Measurements from ENCODE around the gene PLEKHN1. TPM values are rescaled to one million over a fixed set of nuclear protein-coding genes. Genes with fewer than 3 reads are reported as not detected.

Gene PLEKHN1
- 1.1 and 1.9 TPM in 2 replicates for total RNA-seq
- long read RNA-seq, result 0 reads

GRCh38 chr1:966135-966703 is at the start of gene PLEKHN1:
Gene PLEKHN1, plus strand, starts transcription at chr1:966482. Its CDS starts 50 bp downstream, at chr1:966532.
- H3K4me1 Mint-ChIP-seq (ENCODE audit: low read depth), result no peaks in the 10 kb centered on the region
- DNase-seq (ENCODE audit: low spot score, unreplicated experiment), result no peak
- no peak within 1 kb of the TSS for H3K27ac Mint-ChIP-seq
- no peak for TF ChIP-seq CTCF (IDR thresholded peaks at IDR 0.05; ENCODE audit: unreplicated experiment)
- H3K36me3 Mint-ChIP-seq (ENCODE audit: insufficient read depth), result peaks cover 1% of the 10 kb centered on the region
- H3K27me3 Mint-ChIP-seq, result peaks cover 25% of the 10 kb centered on the region
- H3K4me3 Mint-ChIP-seq (ENCODE audit: low read depth), result peak within 1 kb of the TSS; percentile 60
- H3K9me3 Mint-ChIP-seq (ENCODE audit: low read depth), result no peaks in the 10 kb centered on the region

GRCh38 chr1:917076-917459 is 49.2 kb upstream of the PLEKHN1 start:
- no peak for TF ChIP-seq CTCF (IDR thresholded peaks at IDR 0.05; ENCODE audit: unreplicated experiment)
- peaks cover 57% of the 10 kb centered on the region for H3K27me3 Mint-ChIP-seq
- DNase-seq (ENCODE audit: low spot score, unreplicated experiment), result no peak
- no peak overlapping the region for H3K4me3 Mint-ChIP-seq (ENCODE audit: low read depth)
- peaks cover 3% of the 10 kb centered on the region for H3K36me3 Mint-ChIP-seq (ENCODE audit: insufficient read depth)
- no peaks in the 10 kb centered on the region for H3K9me3 Mint-ChIP-seq (ENCODE audit: low read depth)
- no peak overlapping the region for H3K27ac Mint-ChIP-seq
- H3K4me1 Mint-ChIP-seq (ENCODE audit: low read depth), result peaks cover 33% of the 10 kb centered on the region

- TF ChIP-seq CTCF (IDR thresholded peaks at IDR 0.05; ENCODE audit: unreplicated experiment), result no peak
- Mint-ChIP-seq H3K27ac (no peak overlapping the region), H3K9me3 (ENCODE audit: low read depth) (no peaks in the 10 kb centered on the region), H3K36me3 (ENCODE audit: insufficient read depth) (peaks cover 3% of the 10 kb centered on the region), H3K4me1 (ENCODE audit: low read depth) (peaks cover 27% of the 10 kb centered on the region), H3K4me3 (ENCODE audit: low read depth) (no peak overlapping the region), H3K27me3 (peaks cover 57% of the 10 kb centered on the region)
- DNase-seq (ENCODE audit: low spot score, unreplicated experiment), result no peak
Observed at GRCh38 chr1:917466-918091, 48.7 kb upstream of the PLEKHN1 start.

- no peak overlapping the region for H3K27ac Mint-ChIP-seq
Observed at GRCh38 chr1:918353-918752, 47.9 kb upstream of the PLEKHN1 start.

GRCh38 chr1:918843-919242 is 47.4 kb upstream of the PLEKHN1 start:
- no peak for DNase-seq (ENCODE audit: low spot score, unreplicated experiment)
- Mint-ChIP-seq H3K4me3 (ENCODE audit: low read depth) (no peak overlapping the region), H3K36me3 (ENCODE audit: insufficient read depth) (peaks cover 3% of the 10 kb centered on the region), H3K4me1 (ENCODE audit: low read depth) (peaks cover 28% of the 10 kb centered on the region), H3K27me3 (peaks cover 58% of the 10 kb centered on the region), H3K9me3 (ENCODE audit: low read depth) (no peaks in the 10 kb centered on the region), H3K27ac (no peak overlapping the region)
- TF ChIP-seq CTCF (IDR thresholded peaks at IDR 0.05; ENCODE audit: unreplicated experiment), result no peak

More at GRCh38 chr1:918353-918752, 47.9 kb upstream of the PLEKHN1 start:
- no peak for DNase-seq (ENCODE audit: low spot score, unreplicated experiment)
- no peak for TF ChIP-seq CTCF (IDR thresholded peaks at IDR 0.05; ENCODE audit: unreplicated experiment)
- Mint-ChIP-seq H3K36me3 (ENCODE audit: insufficient read depth) (peaks cover 3% of the 10 kb centered on the region), H3K27me3 (peaks cover 58% of the 10 kb centered on the region), H3K4me1 (ENCODE audit: low read depth) (peaks cover 27% of the 10 kb centered on the region), H3K4me3 (ENCODE audit: low read depth) (no peak overlapping the region), H3K9me3 (ENCODE audit: low read depth) (no peaks in the 10 kb centered on the region)
